GM12873 (cell line): Measurements from ENCODE around the gene DPPA3.

ENCODE experiments used
- TF ChIP-seq, protein P1 (sequence below): IDR thresholded peaks from 2 replicates; pipeline ENCODE4 v1.5.1; 2012; ENCODE audit warnings: low read depth, mild to moderate bottlenecking, moderate library complexity, low read length, control low read depth; ENCODE audit not compliant: insufficient read depth; ENCODE audit errors: missing control alignments

Gene DPPA3

GRCh38 chr12:7679251-7680045 lies 31.8 kb upstream of the DPPA3 start:
- TF ChIP-seq, protein P1, sequence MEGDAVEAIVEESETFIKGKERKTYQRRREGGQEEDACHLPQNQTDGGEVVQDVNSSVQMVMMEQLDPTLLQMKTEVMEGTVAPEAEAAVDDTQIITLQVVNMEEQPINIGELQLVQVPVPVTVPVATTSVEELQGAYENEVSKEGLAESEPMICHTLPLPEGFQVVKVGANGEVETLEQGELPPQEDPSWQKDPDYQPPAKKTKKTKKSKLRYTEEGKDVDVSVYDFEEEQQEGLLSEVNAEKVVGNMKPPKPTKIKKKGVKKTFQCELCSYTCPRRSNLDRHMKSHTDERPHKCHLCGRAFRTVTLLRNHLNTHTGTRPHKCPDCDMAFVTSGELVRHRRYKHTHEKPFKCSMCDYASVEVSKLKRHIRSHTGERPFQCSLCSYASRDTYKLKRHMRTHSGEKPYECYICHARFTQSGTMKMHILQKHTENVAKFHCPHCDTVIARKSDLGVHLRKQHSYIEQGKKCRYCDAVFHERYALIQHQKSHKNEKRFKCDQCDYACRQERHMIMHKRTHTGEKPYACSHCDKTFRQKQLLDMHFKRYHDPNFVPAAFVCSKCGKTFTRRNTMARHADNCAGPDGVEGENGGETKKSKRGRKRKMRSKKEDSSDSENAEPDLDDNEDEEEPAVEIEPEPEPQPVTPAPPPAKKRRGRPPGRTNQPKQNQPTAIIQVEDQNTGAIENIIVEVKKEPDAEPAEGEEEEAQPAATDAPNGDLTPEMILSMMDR, result no peak

DNA sequence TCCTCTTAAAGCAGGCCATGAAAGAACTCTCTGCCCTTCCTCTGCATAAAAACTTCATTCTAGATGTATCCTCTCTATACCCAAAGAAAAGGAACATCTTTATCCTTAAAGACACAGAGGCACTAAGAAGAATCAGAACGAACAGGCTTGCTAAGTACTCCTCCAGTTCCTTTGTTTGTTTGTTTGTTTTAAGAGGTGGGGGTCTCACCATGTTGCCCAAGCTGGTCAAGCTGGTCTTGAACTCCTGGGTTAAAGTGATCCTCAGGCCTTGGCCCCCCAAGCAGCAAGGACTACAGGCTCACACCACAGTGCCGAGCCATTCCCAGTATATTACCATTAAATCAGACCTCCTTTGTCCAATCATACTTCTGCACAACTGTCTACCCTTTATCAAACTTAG lies 29.7 kb upstream of the DPPA3 start:
- TF ChIP-seq, protein P1, result no peak

GRCh38 chr12:7693793-7694192 lies 17.4 kb upstream of the DPPA3 start:
- TF ChIP-seq, protein P1, result no peak

- TF ChIP-seq, protein P1, result no peak
Measured at GRCh38 chr12:7694556-7695236, 16.5 kb upstream of the DPPA3 start.

DNA sequence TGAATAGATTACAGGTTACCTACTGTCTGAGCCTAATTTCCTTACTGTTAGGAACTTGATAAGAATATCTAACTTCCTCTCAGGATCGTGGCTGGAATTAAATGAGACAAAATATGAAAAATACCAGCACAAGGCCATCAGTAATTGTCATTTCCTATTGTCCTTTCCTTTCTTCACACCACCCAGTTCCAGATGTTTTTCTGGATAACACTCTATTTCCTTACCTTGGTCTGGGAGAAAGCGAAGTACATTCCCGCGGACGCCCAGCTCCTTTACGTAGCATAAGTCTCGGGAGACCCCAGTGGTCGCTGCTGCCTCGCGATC lies 16.0 kb upstream of the DPPA3 start:
- TF ChIP-seq, protein P1, result no peak

- TF ChIP-seq, protein P1, result no peak
Measured at GRCh38 chr12:7695566-7696197, 15.6 kb upstream of the DPPA3 start, which contains the start of gene GDF3. TSS of gene GDF3 (minus strand) at chr12:7695775. CDS start at chr12:7695728, 47 bp downstream.

DNA sequence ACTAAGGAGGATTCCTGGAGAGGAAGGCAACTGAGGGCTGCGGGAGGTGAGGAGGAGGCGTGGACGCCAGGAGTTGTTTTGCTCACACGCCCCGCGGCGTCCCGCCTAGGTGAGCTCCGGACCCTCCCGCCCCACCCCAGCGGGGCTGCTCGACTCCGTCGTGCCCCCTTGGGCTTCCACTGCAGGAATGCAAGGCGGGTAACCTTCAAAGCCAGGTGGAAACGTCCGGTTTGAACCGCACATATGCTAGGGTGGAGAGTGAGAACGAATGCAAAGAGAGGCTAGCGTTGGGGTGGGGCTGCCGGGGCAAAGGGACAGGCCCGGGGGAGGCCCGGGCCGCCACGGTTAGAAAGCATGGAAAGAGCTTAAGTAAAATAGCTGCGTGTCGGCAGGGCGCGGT lies 5.4 kb upstream of the DPPA3 start:
- TF ChIP-seq, protein P1, result no peak
